ENCODE data around the gene PILRA. TPM values are rescaled to one million over a fixed set of nuclear protein-coding genes. Genes with fewer than 3 reads are reported as not detected.
"Not testable (repeated sequence)": the region's sequence is repeated elsewhere in the genome, so short reads cannot be mapped to it uniquely, and the experiment has no call there.

PILRA gene
- total RNA-seq, 1 donor = 0.27 TPM

DNA sequence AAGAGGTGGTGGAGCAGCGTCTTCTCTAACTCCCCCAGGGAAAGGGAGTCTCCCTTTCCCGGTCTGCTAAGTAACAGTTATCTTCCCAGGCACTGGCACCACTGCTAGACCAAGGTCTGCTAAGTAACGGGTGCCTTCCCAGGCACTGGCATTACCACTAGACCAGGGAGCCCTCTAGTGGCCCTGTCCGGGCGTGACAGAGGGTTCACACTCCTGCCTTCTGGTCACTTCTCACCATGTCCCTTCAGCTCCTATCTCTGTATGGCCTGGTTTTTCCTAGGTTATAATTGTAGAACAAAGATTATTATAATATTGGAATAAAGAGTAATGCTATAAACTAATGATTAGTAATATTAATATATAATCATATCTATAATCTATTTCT, 28.0 kb upstream of the PILRA start:
- DNase-seq (ENCODE audit: low read depth) = peak; percentile 61
- TF ChIP-seq, protein P1, sequence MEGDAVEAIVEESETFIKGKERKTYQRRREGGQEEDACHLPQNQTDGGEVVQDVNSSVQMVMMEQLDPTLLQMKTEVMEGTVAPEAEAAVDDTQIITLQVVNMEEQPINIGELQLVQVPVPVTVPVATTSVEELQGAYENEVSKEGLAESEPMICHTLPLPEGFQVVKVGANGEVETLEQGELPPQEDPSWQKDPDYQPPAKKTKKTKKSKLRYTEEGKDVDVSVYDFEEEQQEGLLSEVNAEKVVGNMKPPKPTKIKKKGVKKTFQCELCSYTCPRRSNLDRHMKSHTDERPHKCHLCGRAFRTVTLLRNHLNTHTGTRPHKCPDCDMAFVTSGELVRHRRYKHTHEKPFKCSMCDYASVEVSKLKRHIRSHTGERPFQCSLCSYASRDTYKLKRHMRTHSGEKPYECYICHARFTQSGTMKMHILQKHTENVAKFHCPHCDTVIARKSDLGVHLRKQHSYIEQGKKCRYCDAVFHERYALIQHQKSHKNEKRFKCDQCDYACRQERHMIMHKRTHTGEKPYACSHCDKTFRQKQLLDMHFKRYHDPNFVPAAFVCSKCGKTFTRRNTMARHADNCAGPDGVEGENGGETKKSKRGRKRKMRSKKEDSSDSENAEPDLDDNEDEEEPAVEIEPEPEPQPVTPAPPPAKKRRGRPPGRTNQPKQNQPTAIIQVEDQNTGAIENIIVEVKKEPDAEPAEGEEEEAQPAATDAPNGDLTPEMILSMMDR (IDR thresholded peaks at IDR 0.05; ENCODE audit: insufficient read depth, low read length) = peak; percentile 52
- not testable (repeated sequence) for H3K4me3 ChIP-seq (ENCODE audit: low read depth, low read length)

DNA sequence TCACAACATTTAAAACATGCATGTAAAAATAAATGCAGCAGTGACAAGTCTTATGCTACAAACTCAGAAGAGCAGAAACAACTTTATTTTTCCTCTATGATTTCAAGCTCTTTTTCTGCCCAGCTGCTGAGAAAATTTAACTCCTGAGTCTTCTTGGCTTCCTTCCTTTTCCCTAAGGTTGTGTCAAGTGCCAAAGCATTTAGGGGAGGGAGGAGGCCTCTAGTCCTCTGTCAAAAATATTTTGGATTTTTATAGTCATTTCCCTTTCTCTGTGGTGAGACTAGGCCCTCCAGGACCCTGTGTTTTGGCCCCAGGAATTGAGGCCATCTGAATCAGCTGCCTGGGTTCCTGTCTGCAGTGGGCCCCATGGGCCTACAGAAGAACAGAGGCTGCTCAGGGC, 26.4 kb upstream of the PILRA start:
- no peak overlapping the region for H3K4me3 ChIP-seq (ENCODE audit: low read depth, low read length)
- TF ChIP-seq, protein P1 (IDR thresholded peaks at IDR 0.05; ENCODE audit: insufficient read depth, low read length) = no peak
- no peak for DNase-seq (ENCODE audit: low read depth)

DNA sequence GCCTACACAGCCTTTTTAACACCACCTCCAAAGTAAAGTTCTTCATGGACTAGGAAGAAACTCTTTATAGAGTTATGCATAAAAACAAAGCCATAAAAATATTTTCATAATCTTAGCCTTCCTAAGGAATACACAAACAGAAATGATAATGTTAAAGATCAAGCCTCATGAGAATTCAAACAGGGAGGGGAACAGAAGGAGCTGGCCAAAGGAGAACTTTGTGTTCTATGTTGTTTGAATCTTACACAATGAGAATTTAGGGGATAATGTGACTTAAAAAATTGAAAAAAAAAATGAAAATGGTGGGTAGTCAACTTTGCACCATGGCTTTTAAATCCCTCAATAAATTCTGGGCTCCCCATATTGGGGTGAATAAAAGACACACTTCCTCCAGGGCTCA, 24.5 kb upstream of the PILRA start:
- no peak for DNase-seq (ENCODE audit: low read depth)
- TF ChIP-seq, protein P1 (IDR thresholded peaks at IDR 0.05; ENCODE audit: insufficient read depth, low read length) = no peak

DNA sequence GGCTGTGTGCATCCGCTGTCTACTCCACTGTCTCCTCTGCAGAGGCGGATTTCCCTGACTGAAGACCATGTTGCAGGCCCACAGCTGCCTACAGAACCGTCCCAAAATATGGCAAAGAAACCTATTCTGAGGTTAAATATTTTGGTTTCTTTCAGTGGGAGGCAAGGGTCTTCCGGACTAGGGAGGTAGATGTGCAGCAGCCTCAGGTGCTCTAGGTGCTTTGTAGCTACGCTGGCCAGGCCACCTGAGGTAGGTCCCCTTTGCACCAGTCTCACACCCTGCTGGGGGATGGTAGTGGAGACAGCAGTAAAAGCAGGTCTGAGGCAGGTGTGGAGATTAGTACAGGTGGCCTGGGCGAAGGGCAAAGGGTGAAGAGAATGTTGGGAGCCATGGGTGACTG, 23.5 kb upstream of the PILRA start:
- TF ChIP-seq, protein P1 (IDR thresholded peaks at IDR 0.05; ENCODE audit: insufficient read depth, low read length) = no peak
- H3K4me3 ChIP-seq (ENCODE audit: low read depth, low read length) = no peak overlapping the region
- DNase-seq (ENCODE audit: low read depth) = no peak

More for the DNA sequence above, 24.5 kb upstream of the PILRA start:
- H3K4me3 ChIP-seq (ENCODE audit: low read depth, low read length) = no peak overlapping the region

DNA sequence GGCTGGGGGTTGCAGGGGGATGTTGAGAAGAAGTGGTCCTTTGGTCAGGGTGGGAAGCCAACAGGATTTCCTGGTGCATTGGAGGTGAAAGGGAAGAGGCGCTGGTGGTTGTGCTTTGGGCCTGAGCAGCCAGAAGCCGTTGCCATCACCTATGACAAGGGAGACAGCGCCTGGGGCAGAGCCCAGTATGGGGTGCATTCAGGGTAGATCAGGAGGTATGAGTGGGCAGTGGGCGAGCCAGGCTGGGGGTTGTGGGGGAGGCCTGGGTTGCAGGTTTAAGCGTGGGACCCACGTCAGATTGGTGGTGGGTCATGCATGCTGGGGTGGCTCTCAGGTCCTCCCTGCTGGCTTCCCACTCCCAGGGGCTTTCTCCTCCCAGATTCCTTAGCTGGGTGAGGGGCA, 21.6 kb upstream of the PILRA start:
- TF ChIP-seq, protein P1 (IDR thresholded peaks at IDR 0.05; ENCODE audit: insufficient read depth, low read length) = no peak
- no peak overlapping the region for H3K4me3 ChIP-seq (ENCODE audit: low read depth, low read length)
- DNase-seq (ENCODE audit: low read depth) = no peak

DNA sequence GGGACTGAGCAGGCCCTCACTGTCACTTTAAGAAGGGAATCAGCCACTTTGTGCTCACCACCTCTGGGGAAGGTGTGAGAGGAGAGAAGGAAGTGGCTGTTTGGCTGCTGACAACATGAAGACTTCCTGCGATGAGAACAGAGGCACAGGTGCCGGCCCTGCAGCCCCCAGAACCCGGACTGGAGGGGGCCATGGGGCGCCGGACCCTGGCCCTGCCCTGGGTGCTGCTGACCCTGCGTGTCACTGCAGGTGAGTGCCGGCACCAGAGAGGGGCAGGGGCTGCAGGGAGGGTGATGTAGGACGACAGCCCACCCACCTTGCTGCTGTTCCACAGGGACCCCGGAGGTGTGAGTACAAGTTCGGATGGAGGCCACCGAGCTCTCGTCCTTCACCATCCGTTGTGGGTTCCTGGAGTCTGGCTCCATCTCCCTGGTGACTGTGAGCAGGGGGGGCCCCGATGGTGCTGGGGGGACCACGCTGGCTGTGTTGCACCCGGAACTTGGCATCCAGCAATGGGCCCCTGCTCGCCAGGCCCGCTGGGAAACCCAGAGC, 21.0 kb upstream of the PILRA start:
- not testable (repeated sequence) for DNase-seq (ENCODE audit: low read depth); H3K4me3 ChIP-seq (ENCODE audit: low read depth, low read length)

DNA sequence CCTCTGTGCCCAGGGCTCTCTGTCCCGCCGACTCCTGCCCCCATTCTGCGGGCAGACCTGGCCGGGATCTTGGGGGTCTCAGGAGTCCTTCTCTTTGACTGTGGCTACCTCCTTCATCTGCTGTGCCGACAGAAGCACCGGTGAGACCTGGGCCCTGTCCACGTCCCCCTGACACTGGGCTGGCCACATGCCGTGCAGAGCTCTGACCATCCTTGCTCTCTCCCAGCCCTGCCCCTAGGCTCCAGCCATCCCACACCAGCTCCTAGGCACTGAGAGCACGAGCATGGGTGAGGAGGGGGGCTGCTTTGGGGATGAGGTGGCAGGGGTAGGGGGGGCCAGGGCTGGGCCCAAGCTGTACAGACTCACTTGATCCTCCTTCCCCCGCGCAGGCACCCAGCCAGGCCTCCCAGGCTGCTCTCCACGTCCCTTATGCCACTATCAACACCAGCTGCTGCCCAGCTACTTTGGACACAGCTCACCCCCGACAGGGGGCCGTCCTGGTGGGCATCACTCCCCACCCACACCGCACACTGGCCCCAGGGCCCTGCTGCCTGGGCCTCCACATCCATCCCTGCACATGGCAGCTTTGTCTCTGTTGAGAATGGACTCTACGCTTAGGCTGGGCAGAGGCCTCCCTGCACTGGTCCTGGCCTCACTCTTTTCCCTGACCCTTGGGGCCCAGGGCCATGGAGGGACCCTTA, 20.2 kb upstream of the PILRA start:
- TF ChIP-seq, protein P1 (IDR thresholded peaks at IDR 0.05; ENCODE audit: insufficient read depth, low read length) = no peak
- DNase-seq (ENCODE audit: low read depth) = no peak
- H3K4me3 ChIP-seq (ENCODE audit: low read depth, low read length) = no peak overlapping the region

Measured in fibroblast of the aortic adventitia (primary cell).